Upper lobe of left lung (tissue), 6 donors: Measurements from ENCODE around the gene LGALS14. TPM values are rescaled to one million over a fixed set of nuclear protein-coding genes. Genes with fewer than 3 reads are reported as not detected.
"Not testable (repeated sequence)": the region's sequence is repeated elsewhere in the genome, so short reads cannot be mapped to it uniquely, and the experiment has no call there.

Source experiments
- ATAC-seq, 2 donors: fragments of 200-7000 bp; cut with Tn5 transposase; one replicate each; pipeline ENCODE4 v1.9.1; 2022; ENCODE audit warnings: mild to moderate bottlenecking in 2 of 2, moderate library complexity in 2 of 2; ENCODE audit not compliant: low FRiP score in 2 of 2
- DNase-seq, 2 donors: peaks; one replicate each; pipeline ENCODE4 v3.0.0-alpha.2; 2019 to 2020
- H3K27ac ChIP-seq, 4 donors: fragments of 200-600 bp; sonication (generic); one replicate each; pipeline ENCODE4 v1.5.1; 2016 to 2019
- H3K27me3 ChIP-seq, 4 donors: fragments of 200-600 bp; sonication (generic); one replicate each; pipeline ENCODE4 v1.5.1; 2017 to 2019
- H3K36me3 ChIP-seq, 4 donors: fragments of 200-600 bp; sonication (generic); one replicate each; pipeline ENCODE4 v1.5.1; 2016 to 2019
- H3K4me1 ChIP-seq, 4 donors: fragments of 200-600 bp; sonication (generic); one replicate each; pipeline ENCODE4 v1.5.1; 2018 to 2019
- H3K4me3 ChIP-seq, 4 donors: fragments of 200-600 bp; sonication (generic); one replicate each; pipeline ENCODE4 v1.5.1; 2017 to 2019; ENCODE audit warnings: mild to moderate bottlenecking in 2 of 4, moderate library complexity in 1 of 4
- H3K9me3 ChIP-seq, 4 donors: fragments of 200-600 bp; sonication (generic); one replicate each; pipeline ENCODE4 v1.5.1; 2018 to 2019
- EP300 ChIP-seq, 4 donors: sonication (generic); formaldehyde crosslinking; IDR thresholded peaks; one replicate each; pipeline ENCODE4 v1.5.1; 2017; ENCODE audit warnings: antibody characterized with exemption in 4 of 4, control low read depth in 2 of 4
- POLR2A ChIP-seq, 4 donors: fragments of 450-650 bp; IDR thresholded peaks; one replicate each; pipeline ENCODE4 v1.5.1; 2016 to 2017; ENCODE audit warnings: antibody characterized with exemption in 4 of 4, mild to moderate bottlenecking in 2 of 4
- POLR2AphosphoS5 ChIP-seq, 2 donors: sonication (generic); formaldehyde crosslinking; IDR thresholded peaks; one replicate each; pipeline ENCODE4 v1.5.1; 2017; ENCODE audit warnings: antibody characterized with exemption in 2 of 2
- WGBS, 2 donors: methylation state at CpG; one replicate each; pipeline ENCODE4 v1.1.5; 2017 to 2018; 5-methylcytosine and 5-hydroxymethylcytosine counted together
- total RNA-seq, 6 donors: library from RNA; depleted of rRNA in 4 of 6; stranded (reverse); fragments of >200 nt in 4 of 6; gene quantifications; one replicate each; pipeline versions ENCODE4 v1.1.0 to v1.2.1, GENCODE V29; 2016 to 2021
- TF ChIP-seq, protein P1 (sequence below), 6 experiments: fragments of 450-650 bp in 4 of 6; fragments of 200-600 bp in 2 of 6; sonication (generic) in 2 of 6; IDR thresholded peaks; one replicate each; pipeline ENCODE4 v1.5.1; 2016 to 2019; ENCODE audit warnings: antibody characterized with exemption in 6 of 6
- donor health status: DM: no; HTN: no; CAD: no; lungs with moderate emphysema.
- donor health status: DM: no; HTN: yes; CAD: no; lungs with severe emphysema.

Gene LGALS14, protein sequence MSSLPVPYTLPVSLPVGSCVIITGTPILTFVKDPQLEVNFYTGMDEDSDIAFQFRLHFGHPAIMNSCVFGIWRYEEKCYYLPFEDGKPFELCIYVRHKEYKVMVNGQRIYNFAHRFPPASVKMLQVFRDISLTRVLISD
- total RNA-seq: not detected

DNA sequence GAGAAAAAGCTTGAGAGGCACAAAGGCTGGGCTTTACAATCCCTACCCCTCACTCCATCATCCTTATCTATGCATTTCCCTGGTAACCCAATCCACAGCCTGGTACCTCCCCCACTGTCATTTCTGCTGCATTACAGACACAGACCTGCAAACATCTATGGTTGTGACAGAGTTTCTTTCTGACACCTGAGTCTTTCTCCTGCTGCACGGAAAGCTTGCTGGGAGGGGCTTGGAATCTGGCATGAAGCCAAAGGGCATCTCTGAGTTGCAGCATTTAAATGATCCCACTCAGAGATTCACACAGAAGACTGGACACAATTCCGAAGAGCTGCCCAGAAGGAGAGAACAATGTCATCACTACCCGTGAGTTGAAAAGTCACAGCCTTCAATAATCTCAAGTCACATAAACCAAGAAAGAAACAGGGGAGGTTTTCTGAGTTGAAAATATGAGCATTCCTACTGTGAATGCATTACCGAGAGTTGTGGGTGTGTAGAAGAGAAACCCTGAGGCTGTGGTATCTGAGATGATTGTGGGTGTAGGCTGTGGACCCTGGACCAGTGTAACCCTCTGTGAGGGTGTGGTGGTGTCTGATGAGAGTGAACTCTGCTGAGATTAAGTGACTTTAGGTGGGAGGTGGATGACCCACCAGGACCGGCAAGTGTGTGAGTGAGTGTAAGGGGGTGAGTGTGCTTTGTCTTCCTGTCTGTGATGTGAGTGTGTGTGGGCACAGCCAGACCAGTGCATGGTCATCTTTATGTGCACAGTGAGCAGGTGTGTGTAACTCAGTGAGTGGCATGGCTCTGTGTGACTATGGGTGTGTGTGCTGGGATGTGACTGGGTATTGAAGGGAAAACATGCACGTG is at the start of gene LGALS14:
Gene LGALS14 (plus strand): TSS at position 301 of the 864 bp plus-strand sequence. CDS start 48 bp downstream, at position 349.
- H3K36me3 ChIP-seq: no peaks in the 10 kb centered on the region
- 57 to 59% methylated on average over 6 of the region's 6 CpGs for WGBS, 2 donors
- H3K9me3 ChIP-seq: no peaks in the 10 kb centered on the region
- no peaks in the 10 kb centered on the region for H3K27me3 ChIP-seq
- H3K27ac ChIP-seq: no peak within 1 kb of the TSS
- ATAC-seq (no peak), DNase-seq (no peak)
- H3K4me1 ChIP-seq: no peaks in the 10 kb centered on the region
- TF ChIP-seq, protein P1, sequence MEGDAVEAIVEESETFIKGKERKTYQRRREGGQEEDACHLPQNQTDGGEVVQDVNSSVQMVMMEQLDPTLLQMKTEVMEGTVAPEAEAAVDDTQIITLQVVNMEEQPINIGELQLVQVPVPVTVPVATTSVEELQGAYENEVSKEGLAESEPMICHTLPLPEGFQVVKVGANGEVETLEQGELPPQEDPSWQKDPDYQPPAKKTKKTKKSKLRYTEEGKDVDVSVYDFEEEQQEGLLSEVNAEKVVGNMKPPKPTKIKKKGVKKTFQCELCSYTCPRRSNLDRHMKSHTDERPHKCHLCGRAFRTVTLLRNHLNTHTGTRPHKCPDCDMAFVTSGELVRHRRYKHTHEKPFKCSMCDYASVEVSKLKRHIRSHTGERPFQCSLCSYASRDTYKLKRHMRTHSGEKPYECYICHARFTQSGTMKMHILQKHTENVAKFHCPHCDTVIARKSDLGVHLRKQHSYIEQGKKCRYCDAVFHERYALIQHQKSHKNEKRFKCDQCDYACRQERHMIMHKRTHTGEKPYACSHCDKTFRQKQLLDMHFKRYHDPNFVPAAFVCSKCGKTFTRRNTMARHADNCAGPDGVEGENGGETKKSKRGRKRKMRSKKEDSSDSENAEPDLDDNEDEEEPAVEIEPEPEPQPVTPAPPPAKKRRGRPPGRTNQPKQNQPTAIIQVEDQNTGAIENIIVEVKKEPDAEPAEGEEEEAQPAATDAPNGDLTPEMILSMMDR (IDR thresholded peaks at IDR 0.05): no peak
- TF ChIP-seq POLR2AphosphoS5 (IDR thresholded peaks at IDR 0.05): no peak
- TF ChIP-seq POLR2A (IDR thresholded peaks at IDR 0.05): no peak
- no peak for TF ChIP-seq EP300 (IDR thresholded peaks at IDR 0.05)
- H3K4me3 ChIP-seq: no peak within 1 kb of the TSS

DNA sequence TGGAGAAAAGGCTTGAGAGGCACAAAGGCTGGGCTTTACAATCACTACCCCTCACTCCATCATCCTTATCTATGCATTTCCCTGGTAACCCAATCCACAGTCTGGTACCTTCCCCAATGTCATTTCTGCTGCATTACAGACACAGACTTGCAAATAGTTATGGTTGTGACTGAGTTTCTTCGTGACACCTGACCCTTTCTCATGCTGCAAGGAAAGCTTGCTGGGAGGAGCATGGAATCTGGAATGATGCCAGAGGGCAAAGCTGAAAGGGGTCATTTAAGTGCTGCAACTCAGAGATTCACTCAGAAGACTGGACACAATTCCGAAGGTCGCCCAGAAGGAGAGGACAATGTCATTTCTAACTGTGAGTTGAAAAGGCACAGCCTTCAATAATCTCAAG is 48.7 kb upstream of the LGALS14 start, which contains the start of gene LGALS16:
Gene LGALS16 (plus strand): TSS at position 301 of the 400 bp plus-strand sequence. CDS start 49 bp downstream, at position 350.
- TF ChIP-seq EP300 (IDR thresholded peaks at IDR 0.05): no peak
- TF ChIP-seq POLR2AphosphoS5 (IDR thresholded peaks at IDR 0.05): no peak
- TF ChIP-seq POLR2A (IDR thresholded peaks at IDR 0.05): no peak
- TF ChIP-seq, protein P1 (IDR thresholded peaks at IDR 0.05): no peak
- Histone ChIP-seq H3K27me3 (no peaks in the 10 kb centered on the region), H3K36me3 (no peaks in the 10 kb centered on the region), H3K4me1 (no peaks in the 10 kb centered on the region), H3K9me3 (no peaks in the 10 kb centered on the region), H3K27ac (no peak within 1 kb of the TSS), H3K4me3 (no peak within 1 kb of the TSS)
- DNase-seq (no peak), ATAC-seq (no peak)
- WGBS, 2 donors: 53 to 61% methylated on average over 3 of the region's 3 CpGs

DNA sequence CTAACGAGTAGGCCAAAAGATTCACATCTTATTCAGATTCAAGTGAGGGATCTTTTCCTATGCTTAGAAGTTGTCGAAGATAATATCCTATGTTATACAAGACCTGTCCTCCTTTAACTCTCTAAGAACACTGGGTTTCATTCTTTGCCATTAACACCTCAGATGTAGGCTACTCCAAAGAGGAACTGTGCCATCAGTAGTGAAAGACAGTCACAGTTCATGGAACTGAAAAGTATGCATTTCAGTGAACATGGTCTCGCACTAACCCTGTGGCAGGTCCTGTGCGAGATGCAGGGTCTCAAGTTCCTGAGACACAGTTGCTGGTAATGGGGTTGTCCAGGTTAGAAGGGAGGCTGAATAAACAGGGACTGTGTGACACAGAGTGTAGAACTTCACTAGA is 44.5 kb upstream of the LGALS14 start:
- H3K9me3 ChIP-seq: no peaks in the 10 kb centered on the region
- ATAC-seq (no peak), DNase-seq (no peak)
- H3K4me3 ChIP-seq: no peak overlapping the region
- no peak overlapping the region for H3K27ac ChIP-seq
- no peak for TF ChIP-seq POLR2A (IDR thresholded peaks at IDR 0.05)
- 84 to 91% methylated on average over 4 of the region's 4 CpGs for WGBS, 2 donors
- H3K36me3 ChIP-seq: no peaks in the 10 kb centered on the region
- H3K4me1 ChIP-seq: no peaks in the 10 kb centered on the region
- H3K27me3 ChIP-seq: no peaks in the 10 kb centered on the region

GRCh38 chr19:39660661-39661060 is 43.6 kb upstream of the LGALS14 start:
- H3K27ac ChIP-seq: no peak overlapping the region
- no peaks in the 10 kb centered on the region for H3K27me3 ChIP-seq
- WGBS, 2 donors: 67 to 88% methylated on average over 4 of the region's 4 CpGs
- no peak overlapping the region for H3K4me3 ChIP-seq
- DNase-seq (no peak), ATAC-seq (no peak)
- no peak for TF ChIP-seq EP300 (IDR thresholded peaks at IDR 0.05)
- TF ChIP-seq, protein P1 (IDR thresholded peaks at IDR 0.05): no peak
- TF ChIP-seq POLR2AphosphoS5 (IDR thresholded peaks at IDR 0.05): no peak
- TF ChIP-seq POLR2A (IDR thresholded peaks at IDR 0.05): no peak
- H3K36me3 ChIP-seq: no peaks in the 10 kb centered on the region
- H3K9me3 ChIP-seq: no peaks in the 10 kb centered on the region
- H3K4me1 ChIP-seq: no peaks in the 10 kb centered on the region

DNA sequence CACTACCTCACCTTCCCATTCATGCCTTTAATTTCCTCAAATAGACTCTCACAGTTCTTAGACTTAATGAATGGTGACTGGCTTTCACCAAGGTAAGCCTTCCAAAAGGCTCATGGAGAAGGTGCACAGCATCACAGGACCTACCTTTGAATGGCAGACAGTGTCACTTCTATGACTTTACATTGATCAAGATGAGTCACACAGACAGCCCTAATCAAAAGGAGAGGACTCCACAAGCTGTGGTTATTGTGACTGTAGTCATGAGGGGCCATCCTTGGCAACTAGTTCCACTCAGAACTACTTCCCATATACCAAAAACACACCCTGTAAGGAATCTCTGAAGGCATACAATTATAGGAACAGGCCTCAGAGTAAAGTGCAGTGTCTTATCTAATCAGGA is 42.7 kb upstream of the LGALS14 start:
- Histone ChIP-seq H3K27me3 (no peaks in the 10 kb centered on the region), H3K9me3 (no peaks in the 10 kb centered on the region), H3K4me3 (no peak overlapping the region), H3K27ac (no peak overlapping the region), H3K4me1 (no peaks in the 10 kb centered on the region), H3K36me3 (no peaks in the 10 kb centered on the region)
- DNase-seq: no peak
- no peak for ATAC-seq
- TF ChIP-seq POLR2A (IDR thresholded peaks at IDR 0.05) (no peak), POLR2AphosphoS5 (IDR thresholded peaks at IDR 0.05) (no peak), EP300 (IDR thresholded peaks at IDR 0.05) (no peak)
- TF ChIP-seq, protein P1 (IDR thresholded peaks at IDR 0.05): no peak

- not testable (repeated sequence) for H3K9me3 ChIP-seq, DNase-seq, H3K27me3 ChIP-seq
Measured at GRCh38 chr19:39669860-39670259, 34.4 kb upstream of the LGALS14 start.

More at GRCh38 chr19:39669860-39670259, 34.4 kb upstream of the LGALS14 start:
- 63 to 86% methylated on average over 2 to 3 of the region's 3 CpGs for WGBS, 2 donors
- not testable (repeated sequence) for ATAC-seq, H3K36me3 ChIP-seq, H3K4me3 ChIP-seq, H3K27ac ChIP-seq, H3K4me1 ChIP-seq
